ENCODE data around the gene LCP1. TPM values are rescaled to one million over a fixed set of nuclear protein-coding genes. Genes with fewer than 3 reads are reported as not detected.
A peak's percentile ranks its signal among the peaks of the same experiment; 100 is the strongest.

Gene LCP1
- total and polyA plus RNA-seq, 9 of the 15 experiments (the other 6 are each of a cell fraction or from before 2014, with no cell fraction given), result 83.0 to 255 (median 163) TPM

- Histone ChIP-seq H2AFZ (ENCODE audit: low read depth, low read length) (no peak overlapping the region; the same call in 1 of the 2 replicates), H3K9me3 (replicated peaks; ENCODE audit: control insufficient read depth, insufficient read depth, low read depth, low read length) (no peaks in the 10 kb centered on the region), H3K4me3 (no peak overlapping the region), H3K79me2 (ENCODE audit: control insufficient read depth, insufficient read depth, low read length) (peaks cover 95% of the 10 kb centered on the region), H3K27ac (ENCODE audit: extremely low read depth, low read depth, low read length) (no peak overlapping the region), H4K20me1 (replicated peaks; ENCODE audit: control insufficient read depth, insufficient read depth, low read length) (peaks cover 8% of the 10 kb centered on the region; the same call in 1 of the 2 replicates), H3K27me3 (ENCODE audit: control insufficient read depth in 2 of 2, insufficient read depth in 2 of 2, low read length in 2 of 2) (no peaks in the 10 kb centered on the region), H3K9me1 (ENCODE audit: control insufficient read depth, insufficient read depth, low read length) (no peaks in the 10 kb centered on the region), H3K36me3 (ENCODE audit: control insufficient read depth, insufficient read depth, low read length) (peaks cover 51% of the 10 kb centered on the region; the same call in 2 of the 3 replicates), H3K4me2 (ENCODE audit: insufficient read depth, low read length) (no peak overlapping the region; the same call in 1 of the 2 replicates), H3K4me1 (replicated peaks in 1 of 2; ENCODE audit: control insufficient read depth in 2 of 2, insufficient read depth in 2 of 2, low read length in 2 of 2) (peaks cover 3 to 20% of the 10 kb centered on the region in 2 experiments; a peak in 4 of 5 replicates), H3K9ac (ENCODE audit: insufficient read depth in 1 of 2, low read depth in 2 of 2, low read length in 2 of 2) (peak overlapping the region in 1 of 2 experiments; percentile 67; a peak in 1 of 4 replicates)
- ChIA-PET POLR2A (interaction anchor here (0.6 to 2.3 kb wide), 7 partner anchors 8 to 1641 kb away, joined by 3 to 8 read pairs (median 3); no protein-coding TSS in a partner anchor), CTCF (ENCODE audit: low intra/inter-chr PET ratio) (no interaction called here)
- WGBS (ENCODE audit: insufficient coverage, low coverage, missing lambda C conversion rate), result 18% methylated on average over 5 of the region's 8 CpGs
- in situ Hi-C loops (cut with MboI), result no loop called here
- intact Hi-C loops (cut with micrococcal nuclease), result no loop called here
- no TSS peak for BruUV-seq (replicated peaks)
- FAIRE-seq (peak; percentile 69), ATAC-seq (peak; percentile 76), DNase-seq (ENCODE audit: extremely low read depth in 1 of 4, low spot score in 3 of 4) (peak in 1 of 4 experiments; percentile 47)
- no peak for TF ChIP-seq SMC3 (conservative IDR thresholded peaks at IDR 0.05; ENCODE audit: insufficient read depth, low read depth, low read length)
- TF ChIP-seq USF1 (CRISPR knock-in tag; IDR thresholded peaks at IDR 0.05), result peak; percentile 37; the same call in 1 of the 2 replicates
- TF ChIP-seq NR0B1 (IDR thresholded peaks at IDR 0.05; ENCODE audit: partially characterized antibody), result no peak
- TF ChIP-seq BHLHE40 (IDR thresholded peaks at IDR 0.05; ENCODE audit: low read length), result peak; percentile 93
- TF ChIP-seq BMI1 (IDR thresholded peaks at IDR 0.05; ENCODE audit: low read length), result no peak
- TF ChIP-seq BACH1 (tag; IDR thresholded peaks at IDR 0.05), result no peak
- no peak for TF ChIP-seq NUFIP1 (IDR thresholded peaks at IDR 0.05; ENCODE audit: partially characterized antibody)
Measured at GRCh38 chr13:46168341-46168740, 13.6 kb downstream of the LCP1 start.

All from K562 (cell line).